ENCODE results near the gene CD52. TPM values are rescaled to one million over a fixed set of nuclear protein-coding genes. Genes with fewer than 3 reads are reported as not detected.
A peak's percentile ranks its signal among the peaks of the same experiment; 100 is the strongest.

Gene CD52
- polyA plus RNA-seq, 1 donor (not counting 4 experiments of a cell fraction or from before 2014, with no cell fraction given) = 0.22 TPM

GRCh38 chr1:26346274-26347033 is 28.7 kb downstream of the CD52 start:
- dilution Hi-C loops (cut with MboI; ENCODE audit: extremely low pct_ligation_motif_present, low sequenced_read_pairs) = no loop called here
- DNase-seq (ENCODE audit: low read depth, low spot score) = no peak
- Histone ChIP-seq H3K9me3 (ENCODE audit: control insufficient read depth, low read depth, low read length) (no peaks in the 10 kb centered on the region), H3K4me2 (ENCODE audit: control insufficient read depth, extremely low read depth, insufficient read depth, low read depth, low read length) (no peak overlapping the region), H2AFZ (ENCODE audit: control insufficient read depth, low read length) (no peak overlapping the region), H3K27me3 (ENCODE audit: control insufficient read depth, extremely low read depth, insufficient read depth, low read length) (no peaks in the 10 kb centered on the region), H3K9me1 (ENCODE audit: control insufficient read depth, extremely low read depth, insufficient read depth, low read length) (no peaks in the 10 kb centered on the region), H3K36me3 (ENCODE audit: control insufficient read depth in 2 of 2, extremely low read depth in 1 of 2, insufficient read depth in 2 of 2, low read length in 2 of 2) (peaks cover 0 to 15% of the 10 kb centered on the region in 2 experiments), H3K4me3 (ENCODE audit: control insufficient read depth in 2 of 3, extremely low read depth in 1 of 3, insufficient read depth in 2 of 3, low read depth in 1 of 3, low read length in 3 of 3) (no peak overlapping the region), H3K4me1 (ENCODE audit: control insufficient read depth, extremely low read depth, insufficient read depth, low read length) (peaks cover 12% of the 10 kb centered on the region), H3K79me2 (ENCODE audit: control insufficient read depth, insufficient read depth, low read length) (no peaks in the 10 kb centered on the region), H3K27ac (ENCODE audit: control insufficient read depth, insufficient read depth, low read length) (no peak overlapping the region), H4K20me1 (ENCODE audit: control insufficient read depth, extremely low read depth, insufficient read depth, low read length) (no peaks in the 10 kb centered on the region), H3K9ac (ENCODE audit: control insufficient read depth, extremely low read depth, insufficient read depth, low read length) (no peak overlapping the region)
- TF ChIP-seq CTCF (optimal IDR thresholded peaks at IDR 0.05 in 1 of 3, IDR thresholded peaks at IDR 0.05 in 1 of 3, conservative IDR thresholded peaks at IDR 0.05 in 1 of 3; ENCODE audit: extremely low read depth in 1 of 3, insufficient read depth in 2 of 3, low read length in 3 of 3) (no peak), EZH2 (IDR thresholded peaks at IDR 0.05; ENCODE audit: low read length) (no peak)
- FAIRE-seq = no peak

GRCh38 chr1:26349188-26349876 is 31.6 kb downstream of the CD52 start:
- H3K4me1 ChIP-seq (ENCODE audit: control insufficient read depth, extremely low read depth, insufficient read depth, low read length) = peaks cover 38% of the 10 kb centered on the region

More at GRCh38 chr1:26349188-26349876, 31.6 kb downstream of the CD52 start:
- no peaks in the 10 kb centered on the region for H3K27me3 ChIP-seq (ENCODE audit: control insufficient read depth, extremely low read depth, insufficient read depth, low read length)
- dilution Hi-C loops (cut with MboI; ENCODE audit: extremely low pct_ligation_motif_present, low sequenced_read_pairs) = no loop called here
- no peaks in the 10 kb centered on the region for H4K20me1 ChIP-seq (ENCODE audit: control insufficient read depth, extremely low read depth, insufficient read depth, low read length)
- H3K9me3 ChIP-seq (ENCODE audit: control insufficient read depth, low read depth, low read length) = no peaks in the 10 kb centered on the region
- no peak overlapping the region for H3K9ac ChIP-seq (ENCODE audit: control insufficient read depth, extremely low read depth, insufficient read depth, low read length)
- TF ChIP-seq CTCF (optimal IDR thresholded peaks at IDR 0.05 in 1 of 3, IDR thresholded peaks at IDR 0.05 in 1 of 3, conservative IDR thresholded peaks at IDR 0.05 in 1 of 3; ENCODE audit: extremely low read depth in 1 of 3, insufficient read depth in 2 of 3, low read length in 3 of 3) = no peak
- peak overlapping the region; percentile 7 for H3K4me2 ChIP-seq (ENCODE audit: control insufficient read depth, extremely low read depth, insufficient read depth, low read depth, low read length)
- no peak overlapping the region for H3K4me3 ChIP-seq (ENCODE audit: control insufficient read depth in 2 of 3, extremely low read depth in 1 of 3, insufficient read depth in 2 of 3, low read depth in 1 of 3, low read length in 3 of 3)
- peaks cover 3% of the 10 kb centered on the region for H3K9me1 ChIP-seq (ENCODE audit: control insufficient read depth, extremely low read depth, insufficient read depth, low read length)
- H3K79me2 ChIP-seq (ENCODE audit: control insufficient read depth, insufficient read depth, low read length) = no peaks in the 10 kb centered on the region
- DNase-seq (ENCODE audit: low read depth, low spot score) = no peak
- H3K36me3 ChIP-seq (ENCODE audit: control insufficient read depth in 2 of 2, extremely low read depth in 1 of 2, insufficient read depth in 2 of 2, low read length in 2 of 2) = peaks cover 0 to 11% of the 10 kb centered on the region in 2 experiments
- no peak for FAIRE-seq
- no peak overlapping the region for H2AFZ ChIP-seq (ENCODE audit: control insufficient read depth, low read length)
- no peak overlapping the region for H3K27ac ChIP-seq (ENCODE audit: control insufficient read depth, insufficient read depth, low read length)
